Breast epithelium (tissue), 4 donors: ENCODE data around the gene KRTAP2-4. TPM values are rescaled to one million over a fixed set of nuclear protein-coding genes. Genes with fewer than 3 reads are reported as not detected.
"Not testable (repeated sequence)": the region's sequence is repeated elsewhere in the genome, so short reads cannot be mapped to it uniquely, and the experiment has no call there.

Experiments
- DNase-seq, 2 donors: peaks; one replicate each; pipeline ENCODE4 v3.0.0-alpha.2; 2019; ENCODE audit warnings: low spot score in 2 of 2
- H3K27ac ChIP-seq, 2 donors: fragments of 200-600 bp; sonication (generic) in 1 of 2; one replicate each; pipeline ENCODE4 v1.5.1; 2016 to 2019; ENCODE audit warnings: mild to moderate bottlenecking in 1 of 2
- H3K27me3 ChIP-seq, 2 donors: fragments of 200-600 bp; sonication (generic) in 1 of 2; one replicate each; pipeline versions ENCODE4 v1.5.1 to v1.6.0; 2017 to 2019; ENCODE audit warnings: control low read depth in 1 of 2, mild to moderate bottlenecking in 1 of 2
- H3K36me3 ChIP-seq: fragments of 200-600 bp; one replicate; pipeline ENCODE4 v1.5.1; 2019
- H3K4me1 ChIP-seq, 2 donors: fragments of 200-600 bp; sonication (generic); one replicate each; pipeline ENCODE4 v1.5.1; 2016 to 2019; ENCODE audit warnings: control low read depth in 1 of 2
- H3K4me3 ChIP-seq, 3 donors: fragments of 200-600 bp; sonication (generic); 1 replicate in 2 of 3; 2 replicates in 1 of 3; pipeline ENCODE4 v1.5.1; 2016 to 2019; ENCODE audit warnings: mild to moderate bottlenecking in 3 of 3, moderate library complexity in 2 of 3
- H3K9me3 ChIP-seq, 2 donors: fragments of 200-600 bp; sonication (generic) in 1 of 2; one replicate each; pipeline ENCODE4 v1.5.1; 2016 to 2019; ENCODE audit warnings: control low read depth in 1 of 2
- POLR2A ChIP-seq: fragments of 450-650 bp; IDR thresholded peaks from one replicate; pipeline ENCODE4 v1.6.1; 2016; ENCODE audit warnings: antibody characterized with exemption, mild to moderate bottlenecking, moderate library complexity
- POLR2AphosphoS5 ChIP-seq, 3 donors: sonication (generic); formaldehyde crosslinking; IDR thresholded peaks; one replicate each; pipeline ENCODE4 v1.6.1; 2017; ENCODE audit warnings: antibody characterized with exemption in 3 of 3
- intact Hi-C: fragments of 100-400 bp; cut with DNase I; formaldehyde crosslinking; loops from one replicate; pipeline ENCODE4 v1.15.1; 2023; ENCODE audit warnings: low total_unique reads
- total RNA-seq, 3 donors: library from RNA; depleted of rRNA; stranded (reverse); fragments of >200 nt; gene quantifications; one replicate each; pipeline ENCODE4 v1.1.0, GENCODE V29; 2016
- TF ChIP-seq, protein P1 (sequence below), 3 donors: fragments of 450-650 bp; IDR thresholded peaks; one replicate each; pipeline ENCODE4 v1.5.1; 2016 to 2017; ENCODE audit warnings: antibody characterized with exemption in 3 of 3, mild to moderate bottlenecking in 3 of 3, moderate library complexity in 3 of 3

KRTAP2-4 gene
- total RNA-seq, 3 donors from 2014 or later: not detected

DNA sequence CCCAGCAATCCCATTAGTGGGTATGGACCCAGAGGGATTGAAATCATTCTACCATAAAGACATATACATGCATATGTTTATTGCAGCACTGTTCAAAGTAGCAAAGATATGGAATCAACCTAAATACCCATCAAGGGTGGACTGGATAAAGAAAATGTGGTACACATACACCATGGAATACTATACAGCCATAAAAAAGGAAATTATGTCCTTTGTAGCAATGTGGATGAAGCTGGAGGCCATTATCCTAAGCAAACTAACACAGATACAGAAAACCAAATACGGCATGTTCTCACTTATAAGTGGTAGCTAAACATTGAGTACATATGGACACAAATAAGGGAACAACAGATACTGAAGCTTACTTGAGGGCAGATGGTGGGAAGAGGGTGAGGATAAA lies 8.1 kb downstream of the KRTAP2-4 start:
- intact Hi-C loops: no loop called here
- Histone ChIP-seq H3K27me3 (no peaks in the 10 kb centered on the region), H3K27ac (no peak overlapping the region), H3K36me3 (no peaks in the 10 kb centered on the region), H3K4me1 (no peaks in the 10 kb centered on the region), H3K4me3 (no peak overlapping the region), H3K9me3 (no peaks in the 10 kb centered on the region)
- TF ChIP-seq POLR2A (no peak), POLR2AphosphoS5 (IDR thresholded peaks at IDR 0.05) (no peak)
- TF ChIP-seq, protein P1, sequence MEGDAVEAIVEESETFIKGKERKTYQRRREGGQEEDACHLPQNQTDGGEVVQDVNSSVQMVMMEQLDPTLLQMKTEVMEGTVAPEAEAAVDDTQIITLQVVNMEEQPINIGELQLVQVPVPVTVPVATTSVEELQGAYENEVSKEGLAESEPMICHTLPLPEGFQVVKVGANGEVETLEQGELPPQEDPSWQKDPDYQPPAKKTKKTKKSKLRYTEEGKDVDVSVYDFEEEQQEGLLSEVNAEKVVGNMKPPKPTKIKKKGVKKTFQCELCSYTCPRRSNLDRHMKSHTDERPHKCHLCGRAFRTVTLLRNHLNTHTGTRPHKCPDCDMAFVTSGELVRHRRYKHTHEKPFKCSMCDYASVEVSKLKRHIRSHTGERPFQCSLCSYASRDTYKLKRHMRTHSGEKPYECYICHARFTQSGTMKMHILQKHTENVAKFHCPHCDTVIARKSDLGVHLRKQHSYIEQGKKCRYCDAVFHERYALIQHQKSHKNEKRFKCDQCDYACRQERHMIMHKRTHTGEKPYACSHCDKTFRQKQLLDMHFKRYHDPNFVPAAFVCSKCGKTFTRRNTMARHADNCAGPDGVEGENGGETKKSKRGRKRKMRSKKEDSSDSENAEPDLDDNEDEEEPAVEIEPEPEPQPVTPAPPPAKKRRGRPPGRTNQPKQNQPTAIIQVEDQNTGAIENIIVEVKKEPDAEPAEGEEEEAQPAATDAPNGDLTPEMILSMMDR (IDR thresholded peaks at IDR 0.05): no peak
- no peak for DNase-seq

DNA sequence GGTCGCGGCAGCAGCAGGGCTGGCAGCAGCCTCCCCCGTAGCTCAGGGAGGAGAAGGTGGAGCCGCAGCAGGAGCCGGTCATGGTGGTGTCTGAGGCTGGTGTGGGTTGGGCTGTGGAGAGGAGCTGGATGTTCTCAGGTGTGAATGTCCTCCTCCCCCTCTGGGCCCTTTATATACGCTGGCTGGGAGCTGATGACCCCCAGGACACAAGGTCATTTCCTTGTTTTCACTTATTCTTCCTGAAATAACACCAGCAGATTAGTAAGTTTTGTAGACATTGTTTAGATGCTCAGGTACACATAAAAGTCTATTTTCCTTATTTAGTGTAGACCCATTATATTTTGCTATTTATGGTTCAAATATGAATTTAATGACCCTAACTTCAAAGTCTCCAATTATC lies 10.5 kb downstream of the KRTAP2-4 start, which contains the start of gene KRTAP2-2:
Gene KRTAP2-2, minus strand, starts transcription at position 101 of the 400 bp plus-strand sequence. Its CDS starts 19 bp downstream, at position 82.
- DNase-seq, H3K27me3 ChIP-seq, H3K4me3 ChIP-seq, H3K36me3 ChIP-seq, intact Hi-C loops, H3K9me3 ChIP-seq, H3K27ac ChIP-seq, H3K4me1 ChIP-seq: not testable (repeated sequence)

DNA sequence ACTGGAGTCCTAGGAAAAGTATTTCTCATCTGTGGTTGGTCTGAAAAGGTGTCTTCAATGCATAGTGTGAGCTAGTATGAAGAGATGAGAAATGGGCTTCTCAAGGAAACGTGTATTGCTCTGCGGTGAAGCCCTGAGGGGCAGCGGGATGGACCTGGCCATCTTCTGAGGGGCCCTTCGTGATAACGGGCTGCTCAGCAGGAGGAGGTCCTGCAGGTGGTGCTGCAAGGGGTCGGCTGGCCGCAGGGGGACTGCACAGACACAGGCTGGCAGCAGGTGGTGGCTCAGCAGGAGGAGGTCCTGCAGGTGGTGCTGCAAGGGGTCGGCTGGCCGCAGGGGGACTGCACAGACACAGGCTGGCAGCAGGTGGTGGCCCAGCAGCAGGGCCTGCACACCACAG lies 11.1 kb downstream of the KRTAP2-4 start:
- H3K27ac ChIP-seq: not testable (repeated sequence)

DNA sequence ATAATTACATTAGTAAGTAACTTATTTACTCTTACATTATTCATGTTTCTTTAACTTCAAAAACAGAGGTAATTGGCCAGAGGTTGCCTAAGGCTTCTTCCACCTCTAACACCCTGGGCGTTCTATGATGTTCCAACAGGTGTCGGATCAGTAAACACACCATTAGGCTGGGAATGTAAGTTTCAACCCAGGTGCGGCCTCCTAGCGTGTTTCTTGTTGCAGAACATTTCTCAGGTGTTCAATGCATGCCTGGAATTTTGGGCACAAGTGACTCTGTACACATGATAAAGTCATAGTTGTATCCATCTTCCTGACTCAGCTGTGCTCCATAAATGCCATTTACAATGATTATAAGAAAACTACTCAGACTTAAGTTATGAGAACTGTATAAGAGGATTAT lies 11.7 kb downstream of the KRTAP2-4 start:
- H3K4me1 ChIP-seq: no peaks in the 10 kb centered on the region
- no peak overlapping the region for H3K4me3 ChIP-seq
- no peak for DNase-seq
- no peak overlapping the region for H3K27ac ChIP-seq
- H3K27me3 ChIP-seq: peaks cover 0 to 3% of the 10 kb centered on the region in 2 donors
- intact Hi-C loops: no loop called here
- TF ChIP-seq POLR2AphosphoS5 (IDR thresholded peaks at IDR 0.05) (no peak), POLR2A (no peak)
- TF ChIP-seq, protein P1 (IDR thresholded peaks at IDR 0.05): no peak
- no peaks in the 10 kb centered on the region for H3K36me3 ChIP-seq
- no peaks in the 10 kb centered on the region for H3K9me3 ChIP-seq

More for the DNA sequence above, 11.1 kb downstream of the KRTAP2-4 start:
- H3K4me1 ChIP-seq, H3K36me3 ChIP-seq, H3K27me3 ChIP-seq, H3K4me3 ChIP-seq, DNase-seq, H3K9me3 ChIP-seq, intact Hi-C loops: not testable (repeated sequence)

DNA sequence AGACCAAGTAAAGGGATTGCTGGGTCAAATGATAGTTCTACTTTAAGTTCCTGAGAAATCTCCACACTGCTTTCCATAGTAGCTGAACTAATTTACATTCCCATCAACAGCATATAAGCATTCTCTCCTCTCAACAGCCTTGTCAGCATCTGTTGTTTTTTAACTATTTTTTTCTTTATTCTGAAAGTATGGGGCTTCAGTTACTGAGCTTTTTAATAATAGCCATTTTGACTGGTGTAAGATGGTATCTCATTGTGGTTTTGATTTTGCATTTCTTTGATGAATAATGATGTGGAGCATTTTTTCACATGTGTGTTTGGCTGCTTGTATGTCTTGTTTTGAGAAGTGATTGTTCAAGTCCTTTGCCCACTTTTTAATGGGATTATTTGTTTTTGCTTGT lies 13.1 kb downstream of the KRTAP2-4 start:
- TF ChIP-seq POLR2AphosphoS5 (IDR thresholded peaks at IDR 0.05) (no peak), POLR2A (no peak)
- TF ChIP-seq, protein P1 (IDR thresholded peaks at IDR 0.05): no peak
- peaks cover 0 to 4% of the 10 kb centered on the region in 2 donors for H3K27me3 ChIP-seq

DNA sequence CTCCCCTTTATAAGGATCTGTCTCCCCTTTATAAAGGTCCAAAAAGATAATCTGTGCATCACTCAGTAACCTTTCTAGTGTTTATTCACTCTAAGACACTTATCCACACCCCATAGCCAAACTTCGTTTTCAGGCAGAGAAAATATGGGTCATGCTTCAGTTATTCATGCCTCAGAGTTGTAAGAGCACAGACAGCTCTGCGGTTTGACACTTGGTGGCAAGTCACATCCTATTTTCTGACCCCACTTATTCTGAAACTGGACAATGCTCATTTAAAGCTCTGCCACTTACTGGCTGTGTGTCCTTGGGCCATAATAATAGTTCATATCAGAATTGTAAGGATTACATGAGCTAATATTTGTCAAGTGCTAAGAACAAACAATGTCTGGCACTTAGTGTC lies 16.6 kb downstream of the KRTAP2-4 start:
- Histone ChIP-seq H3K27ac (no peak overlapping the region), H3K9me3 (no peaks in the 10 kb centered on the region), H3K27me3 (peaks cover 0 to 4% of the 10 kb centered on the region in 2 donors), H3K4me3 (no peak overlapping the region), H3K4me1 (no peaks in the 10 kb centered on the region), H3K36me3 (no peaks in the 10 kb centered on the region)
- intact Hi-C loops: no loop called here
- TF ChIP-seq POLR2AphosphoS5 (IDR thresholded peaks at IDR 0.05) (no peak), POLR2A (no peak)
- TF ChIP-seq, protein P1 (IDR thresholded peaks at IDR 0.05): no peak
- no peak for DNase-seq

More for the DNA sequence above, 13.1 kb downstream of the KRTAP2-4 start:
- no peaks in the 10 kb centered on the region for H3K4me1 ChIP-seq
- no peaks in the 10 kb centered on the region for H3K36me3 ChIP-seq
- H3K27ac ChIP-seq: no peak overlapping the region
- intact Hi-C loops: no loop called here
- H3K4me3 ChIP-seq: no peak overlapping the region
- no peaks in the 10 kb centered on the region for H3K9me3 ChIP-seq
- no peak for DNase-seq
